ENCODE measurements around the gene HELZ. TPM values are rescaled to one million over a fixed set of nuclear protein-coding genes. Genes with fewer than 3 reads are reported as not detected.
"Not testable (repeated sequence)": the region's sequence is repeated elsewhere in the genome, so short reads cannot be mapped to it uniquely, and the experiment has no call there.

Gene HELZ
- total RNA-seq, 1 donor from 2014 or later, result 14.8 TPM

DNA sequence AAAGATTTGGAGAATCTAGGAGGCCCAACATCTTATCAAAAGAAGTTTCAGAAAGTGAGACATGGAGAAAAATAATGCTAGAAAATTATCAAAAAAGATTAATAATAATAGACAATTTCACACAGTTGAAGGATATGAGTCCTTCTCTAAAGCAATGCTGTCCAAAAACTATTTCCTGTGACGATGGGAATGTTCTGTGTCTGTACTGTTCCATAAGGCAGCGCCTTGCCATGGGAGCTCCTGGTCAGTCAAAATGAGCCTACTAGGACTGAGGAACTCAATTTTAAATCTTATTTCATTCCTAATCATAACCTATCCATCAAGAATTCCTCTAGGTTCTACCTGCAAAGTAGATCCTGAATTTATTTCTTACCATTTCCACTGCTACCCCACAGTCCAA lies 151.6 kb downstream of the HELZ start:
- no peak overlapping the region for H3K4me3 ChIP-seq (ENCODE audit: low read depth, low read length)
- TF ChIP-seq, protein P1, sequence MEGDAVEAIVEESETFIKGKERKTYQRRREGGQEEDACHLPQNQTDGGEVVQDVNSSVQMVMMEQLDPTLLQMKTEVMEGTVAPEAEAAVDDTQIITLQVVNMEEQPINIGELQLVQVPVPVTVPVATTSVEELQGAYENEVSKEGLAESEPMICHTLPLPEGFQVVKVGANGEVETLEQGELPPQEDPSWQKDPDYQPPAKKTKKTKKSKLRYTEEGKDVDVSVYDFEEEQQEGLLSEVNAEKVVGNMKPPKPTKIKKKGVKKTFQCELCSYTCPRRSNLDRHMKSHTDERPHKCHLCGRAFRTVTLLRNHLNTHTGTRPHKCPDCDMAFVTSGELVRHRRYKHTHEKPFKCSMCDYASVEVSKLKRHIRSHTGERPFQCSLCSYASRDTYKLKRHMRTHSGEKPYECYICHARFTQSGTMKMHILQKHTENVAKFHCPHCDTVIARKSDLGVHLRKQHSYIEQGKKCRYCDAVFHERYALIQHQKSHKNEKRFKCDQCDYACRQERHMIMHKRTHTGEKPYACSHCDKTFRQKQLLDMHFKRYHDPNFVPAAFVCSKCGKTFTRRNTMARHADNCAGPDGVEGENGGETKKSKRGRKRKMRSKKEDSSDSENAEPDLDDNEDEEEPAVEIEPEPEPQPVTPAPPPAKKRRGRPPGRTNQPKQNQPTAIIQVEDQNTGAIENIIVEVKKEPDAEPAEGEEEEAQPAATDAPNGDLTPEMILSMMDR (IDR thresholded peaks at IDR 0.05; ENCODE audit: insufficient read depth, low read length, poor library complexity, severe bottlenecking), result no peak
- peaks cover 2% of the 10 kb centered on the region for H3K36me3 ChIP-seq (ENCODE audit: control insufficient read depth, insufficient read depth, low read length)
- no peaks in the 10 kb centered on the region for H3K27me3 ChIP-seq (ENCODE audit: control insufficient read depth, insufficient read depth, low read length)
- DNase-seq (ENCODE audit: low read depth), result no peak

DNA sequence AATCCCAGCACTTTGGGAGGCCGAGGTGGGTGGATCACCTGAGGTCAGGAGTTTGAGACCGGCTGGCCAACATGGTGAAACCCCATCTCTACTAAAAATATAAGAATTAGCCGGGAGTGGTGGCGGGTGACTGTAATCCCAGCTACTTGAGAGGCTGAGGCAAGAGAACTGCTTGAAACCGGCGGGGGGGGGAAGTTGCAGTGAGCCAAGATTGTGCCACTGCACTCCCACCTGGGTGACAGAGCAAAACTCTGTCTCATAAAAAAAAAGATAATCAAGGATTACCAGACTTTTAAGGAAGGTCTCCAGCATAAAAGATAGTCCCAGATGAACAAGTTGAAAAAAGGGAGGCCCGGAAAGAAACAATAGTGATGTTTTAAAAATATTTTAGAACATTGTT lies 152.3 kb downstream of the HELZ start:
- not testable (repeated sequence) for H3K4me3 ChIP-seq (ENCODE audit: low read depth, low read length); H3K27me3 ChIP-seq (ENCODE audit: control insufficient read depth, insufficient read depth, low read length); DNase-seq (ENCODE audit: low read depth); H3K36me3 ChIP-seq (ENCODE audit: control insufficient read depth, insufficient read depth, low read length)

DNA sequence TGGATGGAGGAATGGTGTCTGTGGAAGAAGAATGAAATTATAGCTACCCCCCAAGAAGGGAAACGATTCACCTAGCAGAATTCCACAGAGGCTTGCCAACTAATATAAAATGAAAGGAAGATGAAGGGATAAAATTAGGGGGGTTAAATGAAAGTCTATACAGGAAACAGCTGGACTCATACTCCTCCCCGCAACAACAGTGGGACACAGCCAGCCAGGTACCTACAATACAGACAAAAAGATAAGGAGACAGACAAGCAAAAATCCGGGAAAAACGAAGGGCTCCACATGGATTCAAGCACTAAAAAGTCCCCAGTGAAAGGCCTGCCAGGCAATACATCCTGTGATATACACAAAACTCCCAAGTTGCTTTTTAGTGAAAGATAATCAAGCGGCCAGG lies 152.7 kb downstream of the HELZ start:
- no peak overlapping the region for H3K4me3 ChIP-seq (ENCODE audit: low read depth, low read length)
- DNase-seq (ENCODE audit: low read depth), result no peak
- TF ChIP-seq, protein P1 (IDR thresholded peaks at IDR 0.05; ENCODE audit: insufficient read depth, low read length, poor library complexity, severe bottlenecking), result no peak
- no peaks in the 10 kb centered on the region for H3K27me3 ChIP-seq (ENCODE audit: control insufficient read depth, insufficient read depth, low read length)
- peaks cover 2% of the 10 kb centered on the region for H3K36me3 ChIP-seq (ENCODE audit: control insufficient read depth, insufficient read depth, low read length)

DNA sequence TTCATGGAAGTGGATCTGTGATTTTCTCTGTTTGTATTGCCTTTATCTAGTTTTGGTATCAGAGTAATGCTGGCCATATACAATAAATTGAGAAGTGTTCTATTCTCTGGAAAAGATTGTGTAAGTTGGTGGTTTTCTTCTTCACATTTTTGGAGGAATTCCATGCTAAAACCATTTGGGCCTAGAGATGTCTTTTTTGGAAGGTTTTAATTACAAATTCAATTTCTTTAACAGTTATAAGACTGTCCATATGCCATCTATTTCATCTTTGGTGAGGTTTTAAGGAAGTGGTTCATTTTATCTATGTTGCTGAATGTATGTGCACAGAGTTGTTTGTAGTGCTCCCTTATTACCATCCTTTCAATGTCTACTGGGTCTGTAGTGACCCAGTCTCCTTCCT lies 154.7 kb downstream of the HELZ start:
- Histone ChIP-seq H3K36me3 (ENCODE audit: control insufficient read depth, insufficient read depth, low read length) (no peaks in the 10 kb centered on the region), H3K27me3 (ENCODE audit: control insufficient read depth, insufficient read depth, low read length) (no peaks in the 10 kb centered on the region), H3K4me3 (ENCODE audit: low read depth, low read length) (no peak overlapping the region)
- TF ChIP-seq, protein P1 (IDR thresholded peaks at IDR 0.05; ENCODE audit: insufficient read depth, low read length, poor library complexity, severe bottlenecking), result no peak
- DNase-seq (ENCODE audit: low read depth), result no peak

DNA sequence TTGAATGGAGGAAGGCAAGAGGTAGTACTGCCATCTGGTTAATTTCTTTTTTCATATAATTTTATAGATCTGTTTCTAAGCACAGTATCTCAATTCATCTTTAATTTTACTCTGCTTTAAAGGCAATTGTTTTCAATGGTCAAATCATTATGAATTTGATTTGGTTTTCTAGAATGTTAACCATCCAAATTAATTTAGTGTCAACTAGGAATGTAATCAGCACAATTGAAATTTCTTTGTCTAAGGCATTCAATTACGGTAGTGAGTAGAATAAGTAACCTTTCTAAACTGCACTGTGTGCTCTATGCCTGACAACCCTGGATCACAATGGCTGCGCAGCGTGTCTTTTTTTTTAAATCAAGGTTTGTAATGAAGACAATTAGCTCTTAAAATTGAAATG lies 156.4 kb downstream of the HELZ start:
- H3K27me3 ChIP-seq (ENCODE audit: control insufficient read depth, insufficient read depth, low read length), result no peaks in the 10 kb centered on the region
- H3K36me3 ChIP-seq (ENCODE audit: control insufficient read depth, insufficient read depth, low read length), result no peaks in the 10 kb centered on the region
- DNase-seq (ENCODE audit: low read depth), result no peak
- TF ChIP-seq, protein P1 (IDR thresholded peaks at IDR 0.05; ENCODE audit: insufficient read depth, low read length, poor library complexity, severe bottlenecking), result no peak
- H3K4me3 ChIP-seq (ENCODE audit: low read depth, low read length), result no peak overlapping the region

DNA sequence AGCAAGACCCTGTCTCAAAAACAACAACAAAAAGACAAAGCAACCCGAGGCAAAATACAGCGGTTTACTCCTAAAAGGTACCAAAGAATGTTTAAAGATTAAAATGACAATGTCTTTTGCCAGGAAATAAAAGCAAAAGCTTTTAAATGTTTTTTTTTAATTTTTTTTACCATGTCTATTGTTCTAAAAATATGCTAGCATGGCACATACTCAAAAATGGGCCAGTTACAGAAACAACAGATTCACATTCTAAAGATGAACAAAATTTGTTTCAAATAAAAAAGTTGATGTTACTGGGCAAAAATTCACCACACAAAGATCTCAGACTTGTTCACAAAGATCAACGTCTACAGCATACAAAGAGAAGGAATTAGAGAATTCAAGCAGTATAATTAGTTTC lies 159.6 kb downstream of the HELZ start:
- DNase-seq (ENCODE audit: low read depth), result no peak
- Histone ChIP-seq H3K27me3 (ENCODE audit: control insufficient read depth, insufficient read depth, low read length) (no peaks in the 10 kb centered on the region), H3K4me3 (ENCODE audit: low read depth, low read length) (no peak overlapping the region), H3K36me3 (ENCODE audit: control insufficient read depth, insufficient read depth, low read length) (no peaks in the 10 kb centered on the region)
- TF ChIP-seq, protein P1 (IDR thresholded peaks at IDR 0.05; ENCODE audit: insufficient read depth, low read length, poor library complexity, severe bottlenecking), result no peak
